ENCODE results near the gene PURB. TPM values are rescaled to one million over a fixed set of nuclear protein-coding genes. Genes with fewer than 3 reads are reported as not detected.
"Not testable (repeated sequence)": the region's sequence is repeated elsewhere in the genome, so short reads cannot be mapped to it uniquely, and the experiment has no call there.

The PURB gene
- total RNA-seq, 1 donor from 2014 or later: 11.4 TPM

- DNase-seq: peak; percentile 92
- H3K27me3 Mint-ChIP-seq (ENCODE audit: unreplicated experiment): peaks cover 7% of the 10 kb centered on the region
- peak; percentile 84 for TF ChIP-seq CTCF (IDR thresholded peaks at IDR 0.05; ENCODE audit: partially characterized antibody, unreplicated experiment)
- H3K36me3 Mint-ChIP-seq (ENCODE audit: unreplicated experiment): no peaks in the 10 kb centered on the region
- H3K27ac Mint-ChIP-seq (ENCODE audit: unreplicated experiment): peak overlapping the region; percentile 96
- peak overlapping the region; percentile 97 for H3K4me3 Mint-ChIP-seq (ENCODE audit: unreplicated experiment)
- H3K9me3 Mint-ChIP-seq (ENCODE audit: unreplicated experiment): peaks cover 8% of the 10 kb centered on the region
- H3K4me1 Mint-ChIP-seq (ENCODE audit: low read depth, unreplicated experiment): peaks cover 11% of the 10 kb centered on the region
Measured at GRCh38 chr7:44847509-44847919, 37.8 kb downstream of the PURB start.

- TF ChIP-seq CTCF (IDR thresholded peaks at IDR 0.05; ENCODE audit: partially characterized antibody, unreplicated experiment): no peak
- no peaks in the 10 kb centered on the region for H3K36me3 Mint-ChIP-seq (ENCODE audit: unreplicated experiment)
- H3K27ac Mint-ChIP-seq (ENCODE audit: unreplicated experiment): peak overlapping the region; percentile 96
- H3K4me3 Mint-ChIP-seq (ENCODE audit: unreplicated experiment): peak overlapping the region; percentile 97
- H3K9me3 Mint-ChIP-seq (ENCODE audit: unreplicated experiment): peaks cover 8% of the 10 kb centered on the region
- peaks cover 11% of the 10 kb centered on the region for H3K4me1 Mint-ChIP-seq (ENCODE audit: low read depth, unreplicated experiment)
- DNase-seq: no peak
- peaks cover 7% of the 10 kb centered on the region for H3K27me3 Mint-ChIP-seq (ENCODE audit: unreplicated experiment)
Measured at GRCh38 chr7:44846816-44847508, 38.4 kb downstream of the PURB start.

GRCh38 chr7:44846390-44846789, 38.9 kb downstream of the PURB start:
- not testable (repeated sequence) for H3K36me3 Mint-ChIP-seq (ENCODE audit: unreplicated experiment); H3K9me3 Mint-ChIP-seq (ENCODE audit: unreplicated experiment); H3K27me3 Mint-ChIP-seq (ENCODE audit: unreplicated experiment); DNase-seq
- Mint-ChIP-seq H3K4me1 (ENCODE audit: low read depth, unreplicated experiment) (peaks cover 11% of the 10 kb centered on the region), H3K27ac (ENCODE audit: unreplicated experiment) (peak overlapping the region; percentile 24), H3K4me3 (ENCODE audit: unreplicated experiment) (peak overlapping the region; percentile 97)

- H3K9me3 Mint-ChIP-seq (ENCODE audit: unreplicated experiment): peaks cover 8% of the 10 kb centered on the region
- no peaks in the 10 kb centered on the region for H3K36me3 Mint-ChIP-seq (ENCODE audit: unreplicated experiment)
- TF ChIP-seq CTCF (IDR thresholded peaks at IDR 0.05; ENCODE audit: partially characterized antibody, unreplicated experiment): no peak
- peak overlapping the region; percentile 40 for H3K4me3 Mint-ChIP-seq (ENCODE audit: unreplicated experiment)
- no peak overlapping the region for H3K27ac Mint-ChIP-seq (ENCODE audit: unreplicated experiment)
- peaks cover 11% of the 10 kb centered on the region for H3K4me1 Mint-ChIP-seq (ENCODE audit: low read depth, unreplicated experiment)
- DNase-seq: no peak
- peaks cover 7% of the 10 kb centered on the region for H3K27me3 Mint-ChIP-seq (ENCODE audit: unreplicated experiment)
Measured at GRCh38 chr7:44845451-44845850, 39.9 kb downstream of the PURB start.

GRCh38 chr7:44843440-44843839, 41.9 kb downstream of the PURB start:
- H3K4me3 Mint-ChIP-seq (ENCODE audit: unreplicated experiment); H3K36me3 Mint-ChIP-seq (ENCODE audit: unreplicated experiment); DNase-seq; H3K27ac Mint-ChIP-seq (ENCODE audit: unreplicated experiment); H3K9me3 Mint-ChIP-seq (ENCODE audit: unreplicated experiment); H3K27me3 Mint-ChIP-seq (ENCODE audit: unreplicated experiment): not testable (repeated sequence)
- peaks cover 11% of the 10 kb centered on the region for H3K4me1 Mint-ChIP-seq (ENCODE audit: low read depth, unreplicated experiment)

- H3K27me3 Mint-ChIP-seq (ENCODE audit: unreplicated experiment); H3K36me3 Mint-ChIP-seq (ENCODE audit: unreplicated experiment); H3K27ac Mint-ChIP-seq (ENCODE audit: unreplicated experiment); H3K9me3 Mint-ChIP-seq (ENCODE audit: unreplicated experiment); DNase-seq; H3K4me3 Mint-ChIP-seq (ENCODE audit: unreplicated experiment): not testable (repeated sequence)
- H3K4me1 Mint-ChIP-seq (ENCODE audit: low read depth, unreplicated experiment): peaks cover 11% of the 10 kb centered on the region
Measured at GRCh38 chr7:44842675-44843074, 42.7 kb downstream of the PURB start.

All from glutamatergic neuron (in vitro differentiated cells).